Gastrocnemius medialis (tissue), 4 donors: ENCODE results near the gene SPON1.

ENCODE experiments used
- POLR2A ChIP-seq, 2 donors: fragments of 450-650 bp; IDR thresholded peaks; one replicate each; pipeline ENCODE4 v1.6.1; 2017; ENCODE audit warnings: antibody characterized with exemption in 2 of 2, mild to moderate bottlenecking in 2 of 2, moderate library complexity in 2 of 2
- TF ChIP-seq, protein P1 (sequence below), 5 experiments: fragments of 450-650 bp in 3 of 5; fragments of 200-600 bp in 2 of 5; sonication (generic) in 2 of 5; IDR thresholded peaks in 4 of 5; conservative IDR thresholded peaks in 1 of 5; 1 replicate in 4 of 5; 2 replicates in 1 of 5; pipeline ENCODE4 v1.5.1; 2016 to 2019; ENCODE audit warnings: antibody characterized with exemption in 5 of 5, mild to moderate bottlenecking in 3 of 5, moderate library complexity in 3 of 5

DNA sequence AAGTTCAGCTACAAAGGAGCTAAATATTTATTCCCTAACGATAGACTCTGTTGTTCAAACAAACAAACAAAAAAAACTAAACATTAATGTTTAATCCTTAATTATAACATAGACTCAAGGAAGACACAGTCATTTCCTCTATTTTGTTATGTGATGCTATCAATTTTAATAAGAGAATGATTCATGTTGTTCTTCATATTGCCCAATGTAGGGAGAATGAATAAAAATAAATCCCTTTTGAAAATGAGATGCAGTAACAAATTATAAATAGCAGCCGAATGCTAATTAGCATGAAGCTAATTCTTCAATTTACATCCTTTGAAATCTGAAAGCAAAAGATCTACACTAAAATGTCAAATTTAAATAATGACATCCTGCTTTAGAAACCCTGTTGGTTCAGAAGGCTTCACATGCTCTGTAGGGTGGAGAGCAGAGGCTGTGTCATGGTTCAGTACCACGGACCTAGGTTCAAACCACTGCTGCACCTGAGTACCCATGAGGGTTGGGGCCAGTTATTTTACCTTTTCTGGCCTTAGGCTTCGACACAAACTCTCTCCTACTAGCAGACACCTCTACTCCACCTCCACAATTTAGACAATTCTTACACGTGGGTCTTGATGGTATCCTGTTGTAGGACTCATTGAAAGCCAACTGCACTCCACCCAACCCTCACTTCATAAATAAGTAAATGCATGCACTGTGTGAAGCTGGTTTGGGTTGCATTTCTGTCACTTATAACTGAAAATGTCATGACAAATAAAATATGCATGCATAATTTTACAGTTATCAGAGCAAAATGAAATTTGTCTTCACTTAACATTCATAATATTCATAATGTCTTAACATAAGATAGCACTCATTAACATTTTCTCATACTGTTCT, 307.4 kb downstream of the SPON1 start:
- TF ChIP-seq, protein P1, sequence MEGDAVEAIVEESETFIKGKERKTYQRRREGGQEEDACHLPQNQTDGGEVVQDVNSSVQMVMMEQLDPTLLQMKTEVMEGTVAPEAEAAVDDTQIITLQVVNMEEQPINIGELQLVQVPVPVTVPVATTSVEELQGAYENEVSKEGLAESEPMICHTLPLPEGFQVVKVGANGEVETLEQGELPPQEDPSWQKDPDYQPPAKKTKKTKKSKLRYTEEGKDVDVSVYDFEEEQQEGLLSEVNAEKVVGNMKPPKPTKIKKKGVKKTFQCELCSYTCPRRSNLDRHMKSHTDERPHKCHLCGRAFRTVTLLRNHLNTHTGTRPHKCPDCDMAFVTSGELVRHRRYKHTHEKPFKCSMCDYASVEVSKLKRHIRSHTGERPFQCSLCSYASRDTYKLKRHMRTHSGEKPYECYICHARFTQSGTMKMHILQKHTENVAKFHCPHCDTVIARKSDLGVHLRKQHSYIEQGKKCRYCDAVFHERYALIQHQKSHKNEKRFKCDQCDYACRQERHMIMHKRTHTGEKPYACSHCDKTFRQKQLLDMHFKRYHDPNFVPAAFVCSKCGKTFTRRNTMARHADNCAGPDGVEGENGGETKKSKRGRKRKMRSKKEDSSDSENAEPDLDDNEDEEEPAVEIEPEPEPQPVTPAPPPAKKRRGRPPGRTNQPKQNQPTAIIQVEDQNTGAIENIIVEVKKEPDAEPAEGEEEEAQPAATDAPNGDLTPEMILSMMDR (IDR thresholded peaks at IDR 0.05 in 4 of 5, conservative IDR thresholded peaks at IDR 0.05 in 1 of 5): no peak
- TF ChIP-seq POLR2A (IDR thresholded peaks at IDR 0.05): no peak
